DMS79 treated with DMSO at 0.1 percent for 48 hours (cell line): Measurements from ENCODE around the gene DNM2.
A peak's percentile ranks its signal among the peaks of the same experiment; 100 is the strongest.

Experiments
- DNase-seq: peaks from one replicate; lab custom pipeline; 2025; lab: John Stamatoyannopoulos, UW

Gene DNM2

GRCh38 chr19:10815969-10816644 lies 98.2 kb downstream of the DNM2 start:
- no peak for DNase-seq

GRCh38 chr19:10816691-10817090 lies 98.8 kb downstream of the DNM2 start:
- no peak for DNase-seq

- DNase-seq = no peak
These were observed 99.6 kb downstream of the DNM2 start for GRCh38 chr19:10817291-10818038.

GRCh38 chr19:10818301-10819123 lies 100.6 kb downstream of the DNM2 start:
- DNase-seq = no peak

GRCh38 chr19:10819124-10820060 lies 101.5 kb downstream of the DNM2 start:
- no peak for DNase-seq

GRCh38 chr19:10820173-10820572 lies 102.3 kb downstream of the DNM2 start:
- no peak for DNase-seq

- no peak for DNase-seq
These were observed 105.8 kb downstream of the DNM2 start for GRCh38 chr19:10823690-10824089.

GRCh38 chr19:10826231-10826630 lies 108.4 kb downstream of the DNM2 start:
- DNase-seq = no peak

GRCh38 chr19:10826846-10827245 lies 109.0 kb downstream of the DNM2 start:
- no peak for DNase-seq

- DNase-seq = no peak
These were observed 111.3 kb downstream of the DNM2 start for GRCh38 chr19:10828981-10829821.

- no peak for DNase-seq
These were observed 112.1 kb downstream of the DNM2 start for GRCh38 chr19:10829967-10830366.

GRCh38 chr19:10830370-10830769 lies 112.5 kb downstream of the DNM2 start:
- DNase-seq = no peak

- no peak for DNase-seq
These were observed 113.3 kb downstream of the DNM2 start for GRCh38 chr19:10830931-10831779.

GRCh38 chr19:10831987-10832938 lies 114.4 kb downstream of the DNM2 start:
- DNase-seq = no peak

GRCh38 chr19:10832939-10833296 lies 115.0 kb downstream of the DNM2 start:
- no peak for DNase-seq

GRCh38 chr19:10835089-10835753 lies 117.3 kb downstream of the DNM2 start:
- no peak for DNase-seq

- peak; percentile 98 for DNase-seq
These were observed 118.0 kb downstream of the DNM2 start, which contains the start of gene TMED1 for GRCh38 chr19:10835754-10836478. TMED1 (minus strand) TSS chr19:10836212; CDS start chr19:10836191, 21 bp downstream.
